SIG-M5 treated with dmso at 0.1 percent for 504 hours (cell line): ENCODE data around the gene CACNA1G.

Experiments
- DNase-seq: peaks from one replicate; lab custom pipeline; 2025; ENCODE audit not compliant: unreplicated experiment; lab: John Stamatoyannopoulos, UW

Gene CACNA1G

GRCh38 chr17:50565402-50566350, 5.2 kb downstream of the CACNA1G start:
- DNase-seq: no peak

GRCh38 chr17:50566886-50567285, 6.4 kb downstream of the CACNA1G start:
- no peak for DNase-seq

- no peak for DNase-seq
These were observed 8.1 kb downstream of the CACNA1G start for GRCh38 chr17:50568659-50569058.

GRCh38 chr17:50569592-50569991, 9.1 kb downstream of the CACNA1G start:
- no peak for DNase-seq

GRCh38 chr17:50570032-50570431, 9.5 kb downstream of the CACNA1G start:
- no peak for DNase-seq

GRCh38 chr17:50570528-50570927, 10.0 kb downstream of the CACNA1G start:
- DNase-seq: no peak

GRCh38 chr17:50571681-50572080, 11.2 kb downstream of the CACNA1G start:
- no peak for DNase-seq

GRCh38 chr17:50572541-50572940, 12.0 kb downstream of the CACNA1G start:
- no peak for DNase-seq

GRCh38 chr17:50573866-50574611, 13.5 kb downstream of the CACNA1G start:
- DNase-seq: no peak

- DNase-seq: no peak
These were observed 15.2 kb downstream of the CACNA1G start for GRCh38 chr17:50575581-50576210.

- DNase-seq: no peak
These were observed 16.3 kb downstream of the CACNA1G start for GRCh38 chr17:50576864-50577263.

- DNase-seq: no peak
These were observed 17.0 kb downstream of the CACNA1G start for GRCh38 chr17:50577451-50577954.

GRCh38 chr17:50578173-50578572, 17.7 kb downstream of the CACNA1G start:
- no peak for DNase-seq

- no peak for DNase-seq
These were observed 18.9 kb downstream of the CACNA1G start for GRCh38 chr17:50579399-50579798.

GRCh38 chr17:50580646-50581045, 20.1 kb downstream of the CACNA1G start:
- no peak for DNase-seq

GRCh38 chr17:50581316-50581715, 20.8 kb downstream of the CACNA1G start:
- no peak for DNase-seq

- DNase-seq: no peak
These were observed 22.2 kb downstream of the CACNA1G start for GRCh38 chr17:50582741-50583140.

- DNase-seq: no peak
These were observed 23.1 kb downstream of the CACNA1G start for GRCh38 chr17:50583641-50584040.

GRCh38 chr17:50584116-50584515, 23.6 kb downstream of the CACNA1G start:
- no peak for DNase-seq

GRCh38 chr17:50584749-50585148, 24.2 kb downstream of the CACNA1G start:
- no peak for DNase-seq

GRCh38 chr17:50585346-50585745, 24.8 kb downstream of the CACNA1G start:
- DNase-seq: no peak
